Gastrocnemius medialis (tissue), 4 donors: ENCODE measurements around the gene MAPK4. TPM values are rescaled to one million over a fixed set of nuclear protein-coding genes. Genes with fewer than 3 reads are reported as not detected.
"Not testable (repeated sequence)": the region's sequence is repeated elsewhere in the genome, so short reads cannot be mapped to it uniquely, and the experiment has no call there.

Experiments used
- ATAC-seq, 2 donors: fragments of 150-250 bp; one replicate each; pipeline ENCODE4 v1.9.1; 2016
- DNase-seq, 2 donors: peaks; one replicate each; pipeline ENCODE4 v3.0.0-alpha.2; 2019
- H3K27ac ChIP-seq, 4 donors: fragments of 200-600 bp; sonication (generic); 1 replicate in 1 of 4; 2 replicates in 3 of 4; pipeline ENCODE4 v1.5.1; 2016 to 2018; ENCODE audit warnings: mild to moderate bottlenecking in 2 of 4, moderate library complexity in 1 of 4
- H3K27me3 ChIP-seq, 3 donors: fragments of 200-600 bp; sonication (generic) in 2 of 3; 1 replicate in 1 of 3; 2 replicates in 2 of 3; pipeline versions ENCODE4 v1.5.1 to v1.6.0; 2016 to 2019; ENCODE audit warnings: mild to moderate bottlenecking in 1 of 3, moderate library complexity in 1 of 3
- H3K36me3 ChIP-seq, 2 donors: fragments of 200-600 bp; sonication (generic) in 1 of 2; one replicate each; pipeline ENCODE4 v1.5.1; 2017 to 2018
- H3K4me1 ChIP-seq, 2 donors: fragments of 200-600 bp; sonication (generic) in 1 of 2; one replicate each; pipeline ENCODE4 v1.5.1; 2016 to 2017; ENCODE audit warnings: mild to moderate bottlenecking in 2 of 2
- H3K4me3 ChIP-seq, 4 donors: fragments of 200-600 bp; sonication (generic) in 3 of 4; 1 replicate in 1 of 4; 2 replicates in 3 of 4; pipeline ENCODE4 v1.5.1; 2016 to 2019; ENCODE audit warnings: mild to moderate bottlenecking in 2 of 4
- H3K9me3 ChIP-seq, 3 donors: fragments of 200-600 bp; sonication (generic) in 2 of 3; 1 replicate in 1 of 3; 2 replicates in 2 of 3; pipeline ENCODE4 v1.5.1; 2016 to 2019
- POLR2A ChIP-seq, 2 donors: fragments of 450-650 bp; IDR thresholded peaks; one replicate each; pipeline ENCODE4 v1.6.1; 2017; ENCODE audit warnings: antibody characterized with exemption in 2 of 2, mild to moderate bottlenecking in 2 of 2, moderate library complexity in 2 of 2
- in situ Hi-C, 4 donors: fragments of 200-750 bp; cut with MboI; loops; one replicate each; pipeline versions ENCODE4 v1.15.0 to v1.8.0; 2017; ENCODE audit warnings: low sequenced_read_pairs in 4 of 4
- intact Hi-C: fragments of 100-400 bp; cut with DNase I; formaldehyde crosslinking; loops from one replicate; pipeline ENCODE4 v1.15.1; 2023; ENCODE audit warnings: low total_unique reads
- total RNA-seq, 4 donors: library from RNA; depleted of rRNA; stranded (reverse); fragments of >200 nt; gene quantifications; one replicate each; pipeline versions ENCODE4 v1.1.0 to v1.2.3, GENCODE V29; 2016
- TF ChIP-seq, protein P1 (sequence below), 5 experiments: fragments of 450-650 bp in 3 of 5; fragments of 200-600 bp in 2 of 5; sonication (generic) in 2 of 5; IDR thresholded peaks in 4 of 5; conservative IDR thresholded peaks in 1 of 5; 1 replicate in 4 of 5; 2 replicates in 1 of 5; pipeline ENCODE4 v1.5.1; 2016 to 2019; ENCODE audit warnings: antibody characterized with exemption in 5 of 5, mild to moderate bottlenecking in 3 of 5, moderate library complexity in 3 of 5

The MAPK4 gene
- total RNA-seq, 4 donors from 2014 or later = 0.68 to 2.4 (median 1.7) TPM

DNA sequence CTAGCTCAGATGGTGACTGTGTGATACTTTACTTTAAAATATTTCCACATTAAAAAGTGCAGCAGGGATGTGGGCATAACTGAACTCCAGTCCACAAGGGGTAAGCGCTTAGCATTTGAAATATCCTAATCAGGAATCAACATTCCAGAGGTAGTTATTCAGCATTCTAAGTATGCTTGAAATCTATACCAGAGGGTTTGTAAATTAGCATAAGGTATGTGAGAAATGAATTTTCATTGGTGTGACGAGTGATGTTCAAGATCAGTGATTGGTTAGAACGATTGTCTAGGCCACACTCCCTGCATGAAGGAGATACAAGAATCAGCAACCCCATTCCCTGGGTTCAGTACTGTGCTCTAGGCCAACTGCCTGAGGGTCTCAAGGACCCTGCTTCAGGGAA is 42.6 kb downstream of the MAPK4 start:
- in situ Hi-C loops (no loop called here), intact Hi-C loops (no loop called here)
- no peak for ATAC-seq
- Histone ChIP-seq H3K9me3 (no peaks in the 10 kb centered on the region), H3K36me3 (no peaks in the 10 kb centered on the region), H3K27me3 (no peaks in the 10 kb centered on the region), H3K4me3 (no peak overlapping the region), H3K27ac (no peak overlapping the region), H3K4me1 (no peaks in the 10 kb centered on the region)
- DNase-seq = no peak
- TF ChIP-seq, protein P1, sequence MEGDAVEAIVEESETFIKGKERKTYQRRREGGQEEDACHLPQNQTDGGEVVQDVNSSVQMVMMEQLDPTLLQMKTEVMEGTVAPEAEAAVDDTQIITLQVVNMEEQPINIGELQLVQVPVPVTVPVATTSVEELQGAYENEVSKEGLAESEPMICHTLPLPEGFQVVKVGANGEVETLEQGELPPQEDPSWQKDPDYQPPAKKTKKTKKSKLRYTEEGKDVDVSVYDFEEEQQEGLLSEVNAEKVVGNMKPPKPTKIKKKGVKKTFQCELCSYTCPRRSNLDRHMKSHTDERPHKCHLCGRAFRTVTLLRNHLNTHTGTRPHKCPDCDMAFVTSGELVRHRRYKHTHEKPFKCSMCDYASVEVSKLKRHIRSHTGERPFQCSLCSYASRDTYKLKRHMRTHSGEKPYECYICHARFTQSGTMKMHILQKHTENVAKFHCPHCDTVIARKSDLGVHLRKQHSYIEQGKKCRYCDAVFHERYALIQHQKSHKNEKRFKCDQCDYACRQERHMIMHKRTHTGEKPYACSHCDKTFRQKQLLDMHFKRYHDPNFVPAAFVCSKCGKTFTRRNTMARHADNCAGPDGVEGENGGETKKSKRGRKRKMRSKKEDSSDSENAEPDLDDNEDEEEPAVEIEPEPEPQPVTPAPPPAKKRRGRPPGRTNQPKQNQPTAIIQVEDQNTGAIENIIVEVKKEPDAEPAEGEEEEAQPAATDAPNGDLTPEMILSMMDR (IDR thresholded peaks at IDR 0.05 in 4 of 5, conservative IDR thresholded peaks at IDR 0.05 in 1 of 5) = no peak
- no peak for TF ChIP-seq POLR2A (IDR thresholded peaks at IDR 0.05)

DNA sequence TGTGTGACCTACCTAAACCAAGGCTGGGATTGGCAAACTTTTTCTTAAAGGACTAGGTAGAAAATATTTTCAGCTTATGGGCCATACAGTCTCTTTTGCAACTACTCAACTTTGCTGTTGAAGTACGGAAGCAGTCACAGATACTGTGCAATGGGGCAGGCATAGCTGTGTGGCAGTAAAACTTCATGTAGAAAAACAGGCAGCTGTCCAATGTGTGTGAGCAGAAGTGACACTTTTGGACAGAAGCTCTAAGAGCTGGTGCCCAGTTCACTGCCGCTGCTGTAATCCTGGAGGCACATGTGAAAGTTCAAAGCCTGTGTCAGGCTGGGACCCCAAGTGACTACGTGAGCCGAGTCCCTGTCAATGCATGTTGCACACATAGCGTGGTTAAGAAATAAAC is 46.7 kb downstream of the MAPK4 start:
- ATAC-seq (no peak), DNase-seq (no peak)
- Histone ChIP-seq H3K27me3 (no peaks in the 10 kb centered on the region), H3K36me3 (no peaks in the 10 kb centered on the region), H3K27ac (no peak overlapping the region), H3K9me3 (no peaks in the 10 kb centered on the region), H3K4me1 (no peaks in the 10 kb centered on the region), H3K4me3 (no peak overlapping the region)
- in situ Hi-C loops (no loop called here), intact Hi-C loops (no loop called here)
- no peak for TF ChIP-seq POLR2A (IDR thresholded peaks at IDR 0.05)
- TF ChIP-seq, protein P1 (IDR thresholded peaks at IDR 0.05 in 4 of 5, conservative IDR thresholded peaks at IDR 0.05 in 1 of 5) = no peak

DNA sequence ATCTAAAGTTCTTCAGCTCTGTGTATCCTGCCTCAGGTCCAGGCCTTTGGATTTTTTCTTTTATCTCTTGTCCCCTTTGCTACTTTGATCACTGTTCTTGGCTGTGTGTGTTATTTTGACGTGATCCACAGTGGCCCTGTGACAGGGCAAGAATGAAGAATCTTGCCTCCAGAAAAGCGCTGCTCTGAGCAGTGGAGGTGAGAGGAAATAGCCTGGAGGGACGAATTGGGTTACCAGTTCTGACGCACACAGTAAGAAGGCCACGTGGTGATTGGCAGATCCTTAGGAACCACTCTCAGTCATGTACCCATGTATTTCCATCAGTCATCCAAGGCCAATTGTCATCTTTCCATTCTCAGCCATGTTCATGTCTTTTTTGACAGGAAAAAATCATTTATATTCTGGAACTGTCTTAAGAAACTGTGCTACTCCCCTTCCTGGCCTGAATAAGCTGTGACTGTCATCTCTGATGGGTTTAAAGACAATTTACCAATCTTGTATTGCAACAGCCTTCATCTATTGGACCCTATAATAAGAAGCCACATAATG is 47.6 kb downstream of the MAPK4 start:
- Histone ChIP-seq H3K27me3 (no peaks in the 10 kb centered on the region), H3K4me3 (no peak overlapping the region), H3K9me3 (no peaks in the 10 kb centered on the region), H3K27ac (no peak overlapping the region), H3K36me3 (no peaks in the 10 kb centered on the region), H3K4me1 (no peaks in the 10 kb centered on the region)
- ATAC-seq (no peak), DNase-seq (no peak)
- in situ Hi-C loops (no loop called here), intact Hi-C loops (no loop called here)
- no peak for TF ChIP-seq POLR2A (IDR thresholded peaks at IDR 0.05)
- TF ChIP-seq, protein P1 (IDR thresholded peaks at IDR 0.05 in 4 of 5, conservative IDR thresholded peaks at IDR 0.05 in 1 of 5) = no peak

DNA sequence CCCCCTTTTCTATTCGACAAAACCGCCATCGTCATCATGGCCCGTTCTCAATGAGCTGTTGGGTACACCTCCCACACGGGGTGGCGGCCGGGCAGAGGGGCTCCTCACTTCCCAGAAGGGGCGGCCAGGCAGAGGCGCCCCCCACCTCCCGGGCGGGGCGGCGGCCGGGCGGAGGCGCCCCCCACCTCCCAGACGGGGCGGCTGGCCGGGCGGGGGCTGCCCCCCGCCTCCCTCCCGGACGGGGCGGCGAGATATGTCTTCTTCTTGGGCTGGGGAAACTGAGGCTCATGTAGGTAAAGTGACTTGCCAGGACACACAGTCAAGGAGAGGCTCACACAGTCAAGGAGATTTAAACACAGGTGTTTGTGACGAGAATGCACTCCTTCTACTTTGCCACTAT is 49.3 kb downstream of the MAPK4 start:
- H3K4me1 ChIP-seq, H3K4me3 ChIP-seq, H3K27ac ChIP-seq, ATAC-seq, in situ Hi-C loops, intact Hi-C loops, H3K27me3 ChIP-seq, DNase-seq, H3K36me3 ChIP-seq, H3K9me3 ChIP-seq: not testable (repeated sequence)

DNA sequence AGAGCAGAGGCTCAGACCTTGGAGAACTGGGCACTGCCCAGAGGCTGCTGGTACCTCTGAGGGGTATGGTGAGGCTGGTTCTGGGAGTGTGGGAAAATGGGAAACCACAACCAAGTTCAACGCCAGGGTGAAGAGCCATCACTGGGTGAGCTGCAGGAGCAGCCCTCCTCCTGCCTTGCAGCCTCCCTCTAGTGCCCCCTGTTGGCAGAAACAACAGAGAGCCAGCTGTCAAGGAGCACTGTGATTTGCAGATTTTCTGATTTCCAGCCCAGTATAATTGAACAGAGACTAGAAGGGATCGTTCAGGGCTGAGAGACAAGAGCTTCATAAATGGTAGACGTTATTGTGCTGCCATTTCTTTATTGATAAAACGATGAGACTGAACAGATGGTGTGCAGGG is 50.5 kb downstream of the MAPK4 start:
- H3K27me3 ChIP-seq = no peaks in the 10 kb centered on the region
- H3K4me3 ChIP-seq = no peak overlapping the region
- no peak overlapping the region for H3K27ac ChIP-seq
- in situ Hi-C loops (no loop called here), intact Hi-C loops (loop anchor here (5.0 kb wide), 1 partner anchor 48 kb away; the partner anchor contains the start of gene MAPK4)
- ATAC-seq = no peak
- no peak for DNase-seq
- no peaks in the 10 kb centered on the region for H3K36me3 ChIP-seq
- peaks cover 0 to 3% of the 10 kb centered on the region in 2 donors for H3K4me1 ChIP-seq
- TF ChIP-seq, protein P1 (IDR thresholded peaks at IDR 0.05 in 4 of 5, conservative IDR thresholded peaks at IDR 0.05 in 1 of 5) = no peak
- no peak for TF ChIP-seq POLR2A (IDR thresholded peaks at IDR 0.05)
- H3K9me3 ChIP-seq = no peaks in the 10 kb centered on the region
